A549 (cell line): ENCODE results near the gene TRIP13.

Source experiments
- TF ChIP-seq, protein P1 (sequence below): fragments of 200-600 bp; sonication (generic); IDR thresholded peaks from 2 replicates; pipeline ENCODE4 v1.6.1; 2016; ENCODE audit warnings: antibody characterized with exemption, mild to moderate bottlenecking, moderate library complexity
- TF ChIP-seq, protein P2 (sequence below): fragments of >200 bp; sonication (Bioruptor Twin); formaldehyde crosslinking; IDR thresholded peaks from 3 replicates; pipeline ENCODE4 v1.5.1; 2016

DNA sequence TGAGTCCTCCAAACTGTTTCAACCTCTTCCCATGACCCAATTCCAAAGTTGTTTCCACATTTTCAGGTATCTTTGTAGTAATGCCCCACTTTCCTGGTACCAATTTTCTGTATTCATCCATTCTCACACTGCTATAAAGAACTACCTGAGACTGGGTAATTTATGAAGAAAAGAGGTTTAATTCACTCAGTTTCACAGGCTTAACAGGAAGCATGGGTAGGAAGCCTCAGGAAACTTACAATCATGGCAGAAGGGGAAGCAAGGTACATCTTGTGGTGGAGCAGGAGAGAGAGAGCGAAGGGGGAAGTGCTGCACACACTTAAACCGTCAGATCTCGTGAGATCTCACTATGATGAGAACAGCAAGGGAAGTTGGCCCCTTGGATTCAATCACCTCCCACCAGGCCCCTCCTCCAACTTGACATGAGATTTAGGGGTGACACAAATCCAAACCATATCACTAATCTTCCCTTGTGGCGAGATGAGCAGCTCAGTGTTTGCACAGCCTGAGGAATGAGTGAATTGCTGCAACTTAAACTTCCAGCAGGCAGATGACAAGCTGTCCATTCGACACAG lies 42.9 kb downstream of the TRIP13 start:
- TF ChIP-seq, protein P1, sequence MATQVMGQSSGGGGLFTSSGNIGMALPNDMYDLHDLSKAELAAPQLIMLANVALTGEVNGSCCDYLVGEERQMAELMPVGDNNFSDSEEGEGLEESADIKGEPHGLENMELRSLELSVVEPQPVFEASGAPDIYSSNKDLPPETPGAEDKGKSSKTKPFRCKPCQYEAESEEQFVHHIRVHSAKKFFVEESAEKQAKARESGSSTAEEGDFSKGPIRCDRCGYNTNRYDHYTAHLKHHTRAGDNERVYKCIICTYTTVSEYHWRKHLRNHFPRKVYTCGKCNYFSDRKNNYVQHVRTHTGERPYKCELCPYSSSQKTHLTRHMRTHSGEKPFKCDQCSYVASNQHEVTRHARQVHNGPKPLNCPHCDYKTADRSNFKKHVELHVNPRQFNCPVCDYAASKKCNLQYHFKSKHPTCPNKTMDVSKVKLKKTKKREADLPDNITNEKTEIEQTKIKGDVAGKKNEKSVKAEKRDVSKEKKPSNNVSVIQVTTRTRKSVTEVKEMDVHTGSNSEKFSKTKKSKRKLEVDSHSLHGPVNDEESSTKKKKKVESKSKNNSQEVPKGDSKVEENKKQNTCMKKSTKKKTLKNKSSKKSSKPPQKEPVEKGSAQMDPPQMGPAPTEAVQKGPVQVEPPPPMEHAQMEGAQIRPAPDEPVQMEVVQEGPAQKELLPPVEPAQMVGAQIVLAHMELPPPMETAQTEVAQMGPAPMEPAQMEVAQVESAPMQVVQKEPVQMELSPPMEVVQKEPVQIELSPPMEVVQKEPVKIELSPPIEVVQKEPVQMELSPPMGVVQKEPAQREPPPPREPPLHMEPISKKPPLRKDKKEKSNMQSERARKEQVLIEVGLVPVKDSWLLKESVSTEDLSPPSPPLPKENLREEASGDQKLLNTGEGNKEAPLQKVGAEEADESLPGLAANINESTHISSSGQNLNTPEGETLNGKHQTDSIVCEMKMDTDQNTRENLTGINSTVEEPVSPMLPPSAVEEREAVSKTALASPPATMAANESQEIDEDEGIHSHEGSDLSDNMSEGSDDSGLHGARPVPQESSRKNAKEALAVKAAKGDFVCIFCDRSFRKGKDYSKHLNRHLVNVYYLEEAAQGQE: no peak
- TF ChIP-seq, protein P2, sequence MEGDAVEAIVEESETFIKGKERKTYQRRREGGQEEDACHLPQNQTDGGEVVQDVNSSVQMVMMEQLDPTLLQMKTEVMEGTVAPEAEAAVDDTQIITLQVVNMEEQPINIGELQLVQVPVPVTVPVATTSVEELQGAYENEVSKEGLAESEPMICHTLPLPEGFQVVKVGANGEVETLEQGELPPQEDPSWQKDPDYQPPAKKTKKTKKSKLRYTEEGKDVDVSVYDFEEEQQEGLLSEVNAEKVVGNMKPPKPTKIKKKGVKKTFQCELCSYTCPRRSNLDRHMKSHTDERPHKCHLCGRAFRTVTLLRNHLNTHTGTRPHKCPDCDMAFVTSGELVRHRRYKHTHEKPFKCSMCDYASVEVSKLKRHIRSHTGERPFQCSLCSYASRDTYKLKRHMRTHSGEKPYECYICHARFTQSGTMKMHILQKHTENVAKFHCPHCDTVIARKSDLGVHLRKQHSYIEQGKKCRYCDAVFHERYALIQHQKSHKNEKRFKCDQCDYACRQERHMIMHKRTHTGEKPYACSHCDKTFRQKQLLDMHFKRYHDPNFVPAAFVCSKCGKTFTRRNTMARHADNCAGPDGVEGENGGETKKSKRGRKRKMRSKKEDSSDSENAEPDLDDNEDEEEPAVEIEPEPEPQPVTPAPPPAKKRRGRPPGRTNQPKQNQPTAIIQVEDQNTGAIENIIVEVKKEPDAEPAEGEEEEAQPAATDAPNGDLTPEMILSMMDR: no peak
